Measurements from ENCODE around the gene IFT57.
"Not testable (repeated sequence)": the region's sequence is repeated elsewhere in the genome, so short reads cannot be mapped to it uniquely, and the experiment has no call there.

IFT57 gene

DNA sequence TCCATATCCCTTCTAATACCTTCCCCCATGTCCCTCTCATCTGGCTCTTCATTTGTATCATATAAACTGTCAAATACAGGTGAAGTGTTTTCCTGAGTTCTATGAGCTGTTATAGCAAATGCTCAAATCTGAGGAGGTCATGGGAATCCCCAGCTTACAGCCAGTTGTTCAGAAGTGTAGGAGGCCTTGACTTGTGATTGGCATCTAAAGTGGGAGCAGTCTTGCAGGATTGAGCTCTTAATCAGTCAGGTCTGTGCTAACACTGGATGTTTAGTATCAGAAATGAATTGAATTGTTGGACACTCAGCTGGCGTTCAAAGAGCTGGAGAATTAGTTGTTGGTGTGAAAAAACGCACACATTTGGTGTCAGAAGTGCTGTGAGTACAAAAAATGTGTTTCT lies 65.0 kb downstream of the IFT57 start:
- no peak for FAIRE-seq
- TF ChIP-seq, protein P1, sequence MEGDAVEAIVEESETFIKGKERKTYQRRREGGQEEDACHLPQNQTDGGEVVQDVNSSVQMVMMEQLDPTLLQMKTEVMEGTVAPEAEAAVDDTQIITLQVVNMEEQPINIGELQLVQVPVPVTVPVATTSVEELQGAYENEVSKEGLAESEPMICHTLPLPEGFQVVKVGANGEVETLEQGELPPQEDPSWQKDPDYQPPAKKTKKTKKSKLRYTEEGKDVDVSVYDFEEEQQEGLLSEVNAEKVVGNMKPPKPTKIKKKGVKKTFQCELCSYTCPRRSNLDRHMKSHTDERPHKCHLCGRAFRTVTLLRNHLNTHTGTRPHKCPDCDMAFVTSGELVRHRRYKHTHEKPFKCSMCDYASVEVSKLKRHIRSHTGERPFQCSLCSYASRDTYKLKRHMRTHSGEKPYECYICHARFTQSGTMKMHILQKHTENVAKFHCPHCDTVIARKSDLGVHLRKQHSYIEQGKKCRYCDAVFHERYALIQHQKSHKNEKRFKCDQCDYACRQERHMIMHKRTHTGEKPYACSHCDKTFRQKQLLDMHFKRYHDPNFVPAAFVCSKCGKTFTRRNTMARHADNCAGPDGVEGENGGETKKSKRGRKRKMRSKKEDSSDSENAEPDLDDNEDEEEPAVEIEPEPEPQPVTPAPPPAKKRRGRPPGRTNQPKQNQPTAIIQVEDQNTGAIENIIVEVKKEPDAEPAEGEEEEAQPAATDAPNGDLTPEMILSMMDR (IDR thresholded peaks at IDR 0.05; ENCODE audit: insufficient read depth, missing control alignments), result no peak
- DNase-seq (ENCODE audit: insufficient read length, low spot score), result no peak

DNA sequence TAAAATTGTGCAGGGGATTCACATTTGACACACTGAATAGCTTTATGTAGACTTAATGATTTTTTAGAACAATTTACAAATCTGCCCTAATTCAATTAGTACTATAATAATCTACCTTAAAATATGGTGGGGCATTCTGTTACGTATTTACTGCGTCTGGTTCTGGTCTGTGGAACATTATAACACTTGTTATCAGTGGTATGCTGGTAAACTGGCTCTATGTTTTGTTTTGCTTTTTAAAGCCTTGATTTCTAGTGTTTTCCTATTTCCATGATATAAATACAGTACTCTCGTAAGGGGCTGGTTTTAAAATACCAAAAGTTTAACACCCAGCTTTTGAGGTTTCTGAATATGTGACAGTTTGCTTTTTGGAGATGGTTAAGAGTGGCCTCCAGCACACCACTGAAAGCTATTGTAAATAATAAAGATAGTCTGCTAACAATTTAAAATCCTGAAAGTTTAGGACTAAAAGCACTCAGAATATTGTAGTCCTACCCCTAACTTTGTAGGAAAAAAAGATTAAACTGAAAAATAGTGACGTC lies 65.8 kb downstream of the IFT57 start:
- TF ChIP-seq, protein P1 (IDR thresholded peaks at IDR 0.05; ENCODE audit: insufficient read depth, missing control alignments), result no peak
- no peak for FAIRE-seq
- no peak for DNase-seq (ENCODE audit: insufficient read length, low spot score)

DNA sequence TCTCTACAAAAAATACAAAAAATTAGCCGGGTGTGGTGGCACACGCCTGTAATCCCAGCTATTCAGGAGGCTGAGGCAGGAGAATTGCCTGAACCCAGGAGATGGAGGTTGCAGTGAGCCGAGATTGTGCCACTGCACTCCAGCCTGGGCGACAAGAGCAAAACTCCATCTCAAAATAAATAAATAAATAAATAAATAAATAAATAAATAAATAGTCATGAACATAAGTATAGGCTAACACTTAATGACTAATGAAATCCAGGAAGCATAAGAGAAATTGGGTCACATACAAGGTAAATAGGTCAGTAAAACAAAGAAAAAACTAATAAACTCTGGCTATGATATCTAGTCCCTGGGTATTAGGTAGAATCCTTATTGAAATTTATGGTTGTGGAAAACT lies 66.6 kb downstream of the IFT57 start:
- FAIRE-seq; DNase-seq (ENCODE audit: insufficient read length, low spot score): not testable (repeated sequence)

DNA sequence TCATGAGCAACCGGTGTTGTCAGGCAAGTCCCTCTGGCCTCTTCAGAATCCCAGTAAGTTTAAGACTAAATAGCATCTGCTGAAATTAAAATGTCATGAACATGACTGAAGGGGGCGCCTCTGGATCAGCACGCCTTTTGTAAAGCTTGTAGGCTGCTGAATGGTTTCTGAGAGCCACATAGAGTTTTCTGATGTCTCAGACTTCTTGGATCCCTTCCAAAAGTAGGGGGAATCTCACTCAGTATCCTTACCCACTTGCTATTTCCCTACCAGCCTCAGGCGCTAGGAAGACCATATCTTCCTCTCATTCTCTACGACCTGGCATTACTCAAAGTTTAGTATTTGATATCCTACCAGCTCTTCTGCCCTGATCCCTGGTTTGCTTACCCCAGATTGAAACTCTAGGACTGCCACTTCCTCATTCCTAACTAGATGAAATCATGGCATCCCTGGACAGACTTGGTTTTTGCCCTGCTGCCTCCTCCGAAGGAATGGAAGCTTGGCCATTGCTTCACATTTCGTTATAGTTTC lies 68.7 kb downstream of the IFT57 start:
- TF ChIP-seq, protein P1 (IDR thresholded peaks at IDR 0.05; ENCODE audit: insufficient read depth, missing control alignments), result peak; percentile 56
- DNase-seq (ENCODE audit: insufficient read length, low spot score), result no peak
- FAIRE-seq, result no peak

DNA sequence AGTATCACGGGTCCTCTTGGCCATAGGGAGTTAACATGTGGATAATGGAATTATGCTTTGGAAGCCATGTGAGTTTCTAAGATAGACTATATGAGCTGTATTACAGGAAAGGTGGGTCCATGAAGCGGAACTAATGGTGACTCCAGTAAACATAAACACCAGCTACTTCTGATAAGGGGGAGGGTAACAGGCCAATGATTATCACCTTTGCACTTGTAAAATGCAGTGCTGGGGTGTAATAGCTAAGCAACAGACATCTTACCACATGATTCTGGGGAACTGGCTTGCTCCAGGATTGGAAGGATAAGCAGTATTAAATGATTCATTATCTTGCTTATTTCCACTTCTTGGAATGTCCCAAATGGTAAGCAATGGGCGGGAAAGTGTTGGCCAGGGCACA lies 70.0 kb downstream of the IFT57 start:
- FAIRE-seq (no peak), DNase-seq (ENCODE audit: insufficient read length, low spot score) (no peak)
- TF ChIP-seq, protein P1 (IDR thresholded peaks at IDR 0.05; ENCODE audit: insufficient read depth, missing control alignments), result no peak

DNA sequence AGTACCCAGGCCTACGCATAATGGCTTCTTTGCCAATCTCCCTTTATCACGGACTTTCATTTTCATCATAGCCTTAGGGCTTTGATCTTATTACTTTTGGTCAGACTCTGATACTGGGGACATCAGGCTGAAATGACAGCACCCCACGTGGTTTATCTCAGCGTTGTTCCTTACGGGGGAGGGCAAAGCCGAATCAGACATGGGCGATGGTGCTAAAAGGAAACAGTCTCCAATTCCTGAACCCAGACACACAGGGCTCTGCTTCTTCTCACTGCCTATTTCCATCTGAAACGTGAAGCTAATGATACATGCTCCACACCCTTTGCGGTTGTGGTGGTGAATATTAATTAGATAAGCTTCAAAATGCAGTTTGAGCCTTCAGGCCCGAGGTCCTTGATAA lies 72.0 kb downstream of the IFT57 start:
- TF ChIP-seq, protein P1 (IDR thresholded peaks at IDR 0.05; ENCODE audit: insufficient read depth, missing control alignments), result no peak
- DNase-seq (ENCODE audit: insufficient read length, low spot score) (no peak), FAIRE-seq (no peak)

DNA sequence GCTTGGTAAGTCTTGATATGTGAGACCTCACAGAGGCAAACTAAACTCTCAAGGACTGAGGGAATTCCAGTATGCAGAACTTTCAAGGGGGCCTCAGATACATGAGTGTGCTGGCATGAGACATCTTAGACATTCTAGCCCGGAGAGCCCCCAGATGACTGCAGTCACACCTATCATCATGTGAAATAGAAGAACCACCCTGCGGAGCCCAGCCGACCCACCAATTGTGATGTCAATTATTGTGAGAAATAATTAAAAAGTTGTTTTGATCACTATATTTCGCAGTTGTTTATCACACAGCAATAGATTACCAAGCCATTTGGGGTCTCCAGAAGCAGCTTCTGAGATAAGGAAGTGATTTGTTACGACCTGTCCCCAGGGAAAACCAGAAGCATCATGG lies 76.1 kb downstream of the IFT57 start:
- DNase-seq (ENCODE audit: insufficient read length, low spot score) (no peak), FAIRE-seq (no peak)
- TF ChIP-seq, protein P1 (IDR thresholded peaks at IDR 0.05; ENCODE audit: insufficient read depth, missing control alignments), result no peak

DNA sequence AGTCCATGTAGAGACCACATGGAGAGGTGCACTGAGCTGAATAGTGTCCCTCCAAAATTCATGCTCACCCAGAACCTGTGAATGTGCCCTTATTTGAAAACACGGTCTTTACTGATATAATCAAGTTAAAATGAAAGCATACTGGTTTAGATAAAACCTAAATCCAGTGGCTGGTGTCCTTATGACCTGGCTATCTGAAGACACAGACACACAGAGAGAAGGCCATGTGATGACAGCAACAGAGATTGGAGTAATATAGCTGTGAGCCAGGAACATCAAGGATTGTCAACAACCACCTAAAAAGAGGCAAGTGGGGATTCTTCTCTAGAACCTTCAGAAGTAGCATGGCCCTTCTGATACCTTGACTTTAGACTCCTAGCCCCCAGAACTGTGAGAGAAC lies 76.6 kb downstream of the IFT57 start:
- DNase-seq (ENCODE audit: insufficient read length, low spot score) (no peak), FAIRE-seq (no peak)
- TF ChIP-seq, protein P1 (IDR thresholded peaks at IDR 0.05; ENCODE audit: insufficient read depth, missing control alignments), result no peak

All from D721Med (cell line).